OCI-LY1 (cell line): Measurements from ENCODE around the gene XRCC4.

ENCODE experiments used
- H2AFZ ChIP-seq: fragments of 200-600 bp; sonication (generic), shearing (Covaris generic); 2 replicates; pipeline ENCODE4 v1.6.0; 2014; ENCODE audit warnings: antibody characterized with exemption, mild to moderate bottlenecking, low read length
- H3F3A ChIP-seq: fragments of 200-600 bp; sonication (generic), shearing (Covaris generic); 2 replicates; pipeline ENCODE4 v1.6.0; 2014; ENCODE audit warnings: mild to moderate bottlenecking, antibody characterized with exemption, low read length, moderate library complexity; ENCODE audit not compliant: insufficient read depth
- H3K27ac ChIP-seq: fragments of 200-600 bp; sonication (generic); 2 replicates; pipeline ENCODE4 v1.5.1; 2014; ENCODE audit warnings: low read length, mixed run types, mild to moderate bottlenecking, low read depth; ENCODE audit not compliant: poor library complexity, severe bottlenecking
- H3K27me3 ChIP-seq: fragments of 200-600 bp; sonication (generic); 2 replicates; pipeline ENCODE4 v1.6.0; 2014; ENCODE audit warnings: antibody characterized with exemption, mild to moderate bottlenecking, low read length, moderate library complexity; ENCODE audit not compliant: insufficient read depth
- H3K36me3 ChIP-seq: fragments of 200-600 bp; sonication (generic); 2 replicates; pipeline ENCODE4 v1.6.1; 2014; ENCODE audit warnings: mild to moderate bottlenecking, antibody characterized with exemption, low read length, moderate library complexity, mixed read lengths; ENCODE audit not compliant: insufficient read depth
- H3K4me1 ChIP-seq: fragments of 200-600 bp; sonication (generic); 2 replicates; pipeline ENCODE4 v1.5.1; 2014; ENCODE audit warnings: mild to moderate bottlenecking, low read length, moderate library complexity; ENCODE audit not compliant: insufficient read depth, severe bottlenecking
- H3K4me2 ChIP-seq: fragments of 200-600 bp; sonication (generic), shearing (Covaris generic); 2 replicates; pipeline ENCODE4 v1.6.1; 2014; ENCODE audit warnings: low read length
- H3K4me3 ChIP-seq: fragments of 200-600 bp; sonication (generic); 2 replicates; pipeline ENCODE4 v1.5.1; 2014; ENCODE audit warnings: low read length, low read depth, mild to moderate bottlenecking, mixed read lengths; ENCODE audit not compliant: poor library complexity, severe bottlenecking
- H3K79me2 ChIP-seq: fragments of 200-600 bp; shearing (Covaris generic); 2 replicates; pipeline ENCODE4 v1.6.1; 2016; ENCODE audit warnings: mixed run types, low read length, mixed read lengths; ENCODE audit not compliant: insufficient read depth
- H3K9ac ChIP-seq: fragments of 200-600 bp; sonication (generic), shearing (Covaris generic); 2 replicates; pipeline ENCODE4 v1.6.1; 2014; ENCODE audit warnings: mild to moderate bottlenecking, low read length, mixed read lengths
- H3K9me2 ChIP-seq: fragments of 200-600 bp; sonication (generic), shearing (Covaris generic); 2 replicates; pipeline ENCODE4 v1.6.1; 2014; ENCODE audit warnings: low read depth, mild to moderate bottlenecking, low read length, mixed read lengths
- H3K9me3 ChIP-seq: fragments of 200-600 bp; shearing (Covaris generic); 2 replicates; pipeline ENCODE4 v1.6.1; 2014; ENCODE audit warnings: low read length, mixed read lengths
- H4K20me1 ChIP-seq: fragments of 200-600 bp; sonication (generic), shearing (Covaris generic); 2 replicates; pipeline ENCODE4 v1.6.0; 2016; ENCODE audit warnings: mild to moderate bottlenecking, low read length; ENCODE audit not compliant: insufficient read depth
- EZH2 ChIP-seq: fragments of 200-600 bp; sonication (generic), shearing (Covaris generic); IDR thresholded peaks from 2 replicates; pipeline ENCODE4 v1.8.0; 2017; ENCODE audit warnings: borderline replicate concordance, mixed run types, mild to moderate bottlenecking, antibody characterized with exemption, low read length, moderate library complexity, mixed read lengths
- TF ChIP-seq, protein P1 (sequence below): fragments of 200-600 bp; sonication (generic), shearing (Covaris generic); IDR thresholded peaks from 2 replicates; pipeline ENCODE4 v1.5.1; 2017; ENCODE audit warnings: mild to moderate bottlenecking, antibody characterized with exemption, low read length, moderate library complexity, mixed read lengths

The XRCC4 gene

DNA sequence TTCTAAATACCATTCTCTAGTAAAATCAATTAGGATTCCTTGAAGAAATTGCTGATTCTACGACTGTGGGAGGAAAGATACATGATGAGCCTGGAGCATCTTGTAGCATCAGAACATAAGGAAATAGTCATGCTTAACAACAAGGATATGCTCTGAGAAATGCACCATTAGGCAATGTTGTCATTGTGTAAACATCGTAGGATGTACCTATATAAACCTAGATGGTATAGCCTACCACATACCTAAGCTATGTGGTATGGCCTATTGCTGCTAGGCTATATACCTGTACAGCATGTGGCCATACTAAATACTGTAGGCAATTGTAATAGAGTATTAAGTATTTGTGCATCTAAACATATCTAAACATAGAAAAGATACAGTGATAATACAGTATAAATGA, 316.8 kb downstream of the XRCC4 start:
- Histone ChIP-seq H3K9ac (no peak overlapping the region), H3K79me2 (no peaks in the 10 kb centered on the region), H3K27me3 (no peaks in the 10 kb centered on the region), H3K27ac (no peak overlapping the region), H3K4me2 (no peak overlapping the region), H3K36me3 (no peaks in the 10 kb centered on the region), H4K20me1 (no peaks in the 10 kb centered on the region), H3K9me3 (no peaks in the 10 kb centered on the region), H2AFZ (no peak overlapping the region), H3K4me3 (no peak overlapping the region), H3K4me1 (no peaks in the 10 kb centered on the region), H3F3A (no peaks in the 10 kb centered on the region), H3K9me2 (no peaks in the 10 kb centered on the region)
- TF ChIP-seq EZH2: no peak
- TF ChIP-seq, protein P1, sequence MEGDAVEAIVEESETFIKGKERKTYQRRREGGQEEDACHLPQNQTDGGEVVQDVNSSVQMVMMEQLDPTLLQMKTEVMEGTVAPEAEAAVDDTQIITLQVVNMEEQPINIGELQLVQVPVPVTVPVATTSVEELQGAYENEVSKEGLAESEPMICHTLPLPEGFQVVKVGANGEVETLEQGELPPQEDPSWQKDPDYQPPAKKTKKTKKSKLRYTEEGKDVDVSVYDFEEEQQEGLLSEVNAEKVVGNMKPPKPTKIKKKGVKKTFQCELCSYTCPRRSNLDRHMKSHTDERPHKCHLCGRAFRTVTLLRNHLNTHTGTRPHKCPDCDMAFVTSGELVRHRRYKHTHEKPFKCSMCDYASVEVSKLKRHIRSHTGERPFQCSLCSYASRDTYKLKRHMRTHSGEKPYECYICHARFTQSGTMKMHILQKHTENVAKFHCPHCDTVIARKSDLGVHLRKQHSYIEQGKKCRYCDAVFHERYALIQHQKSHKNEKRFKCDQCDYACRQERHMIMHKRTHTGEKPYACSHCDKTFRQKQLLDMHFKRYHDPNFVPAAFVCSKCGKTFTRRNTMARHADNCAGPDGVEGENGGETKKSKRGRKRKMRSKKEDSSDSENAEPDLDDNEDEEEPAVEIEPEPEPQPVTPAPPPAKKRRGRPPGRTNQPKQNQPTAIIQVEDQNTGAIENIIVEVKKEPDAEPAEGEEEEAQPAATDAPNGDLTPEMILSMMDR: no peak

- H3K9me2 ChIP-seq: no peaks in the 10 kb centered on the region
- H2AFZ ChIP-seq: no peak overlapping the region
- H3K27ac ChIP-seq: no peak overlapping the region
- no peak overlapping the region for H3K4me2 ChIP-seq
- H3K4me3 ChIP-seq: no peak overlapping the region
- no peaks in the 10 kb centered on the region for H3K27me3 ChIP-seq
- no peaks in the 10 kb centered on the region for H3K36me3 ChIP-seq
- H4K20me1 ChIP-seq: no peaks in the 10 kb centered on the region
- no peaks in the 10 kb centered on the region for H3F3A ChIP-seq
- no peak overlapping the region for H3K9ac ChIP-seq
- TF ChIP-seq EZH2: no peak
- TF ChIP-seq, protein P1: no peak
- H3K79me2 ChIP-seq: no peaks in the 10 kb centered on the region
- H3K9me3 ChIP-seq: no peaks in the 10 kb centered on the region
- no peaks in the 10 kb centered on the region for H3K4me1 ChIP-seq
These were observed 319.3 kb downstream of the XRCC4 start for GRCh38 chr5:83396662-83397061.

DNA sequence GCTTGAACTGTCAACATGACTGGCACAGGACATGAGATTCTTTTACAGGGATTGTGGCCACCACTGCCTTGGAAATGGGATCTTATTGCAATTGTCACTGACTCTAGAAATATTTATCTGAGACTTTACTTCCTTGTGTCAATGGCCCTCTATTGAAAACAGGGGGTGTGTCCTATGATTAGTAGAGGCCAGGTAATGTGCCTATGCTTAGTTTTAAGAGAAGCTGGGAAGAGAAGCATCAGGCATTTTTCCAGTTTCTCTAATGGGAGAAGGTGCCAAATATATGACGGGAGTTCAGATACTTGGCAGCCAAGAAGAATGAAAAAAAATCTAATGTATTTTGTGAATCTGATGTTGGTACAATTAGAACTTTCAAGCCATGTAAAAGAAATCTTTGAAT, 320.3 kb downstream of the XRCC4 start:
- no peak overlapping the region for H3K4me3 ChIP-seq
- H4K20me1 ChIP-seq: no peaks in the 10 kb centered on the region
- TF ChIP-seq, protein P1: no peak
- no peak for TF ChIP-seq EZH2
- H3K79me2 ChIP-seq: no peaks in the 10 kb centered on the region
- no peak overlapping the region for H2AFZ ChIP-seq
- H3K36me3 ChIP-seq: no peaks in the 10 kb centered on the region
- H3F3A ChIP-seq: no peaks in the 10 kb centered on the region
- H3K27ac ChIP-seq: no peak overlapping the region
- no peaks in the 10 kb centered on the region for H3K9me2 ChIP-seq
- H3K9ac ChIP-seq: no peak overlapping the region
- H3K27me3 ChIP-seq: no peaks in the 10 kb centered on the region
- H3K4me2 ChIP-seq: no peak overlapping the region
- H3K9me3 ChIP-seq: no peaks in the 10 kb centered on the region
- H3K4me1 ChIP-seq: no peaks in the 10 kb centered on the region
